GM18505 (cell line): ENCODE measurements around the gene ASMTL.
A peak's percentile ranks its signal among the peaks of the same experiment; 100 is the strongest.
"Not testable (repeated sequence)": the region's sequence is repeated elsewhere in the genome, so short reads cannot be mapped to it uniquely, and the experiment has no call there.

Experiments used
- ATAC-seq: cut with Tn5 transposase; IDR thresholded peaks from one replicate; pipeline ENCODE4 v1.9.1; 2021; ENCODE audit not compliant: unreplicated experiment
- POLR2A ChIP-seq: IDR thresholded peaks from 4 replicates; pipeline ENCODE4 v1.6.1; 2011; ENCODE audit warnings: borderline replicate concordance; ENCODE audit not compliant: insufficient read depth, insufficient read length; ENCODE audit errors: extremely low read depth

The ASMTL gene

DNA sequence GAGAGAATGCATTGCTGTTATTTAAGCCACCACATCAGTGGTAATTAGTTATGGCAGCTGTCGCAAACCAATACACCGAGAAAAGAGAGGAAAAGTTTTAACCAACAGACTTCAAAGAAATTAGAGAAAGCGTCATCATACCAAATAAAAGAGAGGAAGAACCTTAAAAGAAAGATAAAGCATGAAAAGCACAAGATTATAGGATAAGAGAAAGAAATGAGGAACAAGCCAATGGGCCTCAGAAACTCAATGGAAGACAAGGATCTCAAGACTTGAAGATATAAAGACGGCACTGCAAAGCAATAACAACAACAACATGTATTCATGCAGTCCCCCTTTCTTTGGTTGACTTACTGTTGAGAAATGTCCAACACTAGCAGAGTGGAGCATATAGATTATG, 22.8 kb upstream of the ASMTL start:
- TF ChIP-seq POLR2A = no peak
- ATAC-seq = no peak

DNA sequence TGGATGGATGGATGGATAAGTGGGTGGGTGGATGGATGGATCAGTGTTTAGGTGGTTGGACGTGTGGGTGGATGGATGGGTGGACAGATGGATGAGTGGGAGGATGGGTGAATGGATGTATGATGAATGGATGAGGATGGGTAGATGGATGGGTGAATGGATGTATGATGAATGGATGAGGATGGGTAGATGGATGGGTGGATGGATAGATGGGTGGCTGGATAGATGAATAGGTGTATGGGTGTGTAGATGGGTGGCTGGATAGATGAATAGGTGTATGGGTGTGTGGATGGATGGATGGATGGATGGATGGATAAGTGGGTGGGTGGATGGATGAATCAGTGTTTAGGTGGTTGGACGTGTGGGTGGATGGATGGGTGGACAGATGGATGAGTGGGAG, 21.9 kb upstream of the ASMTL start:
- not testable (repeated sequence) for ATAC-seq

DNA sequence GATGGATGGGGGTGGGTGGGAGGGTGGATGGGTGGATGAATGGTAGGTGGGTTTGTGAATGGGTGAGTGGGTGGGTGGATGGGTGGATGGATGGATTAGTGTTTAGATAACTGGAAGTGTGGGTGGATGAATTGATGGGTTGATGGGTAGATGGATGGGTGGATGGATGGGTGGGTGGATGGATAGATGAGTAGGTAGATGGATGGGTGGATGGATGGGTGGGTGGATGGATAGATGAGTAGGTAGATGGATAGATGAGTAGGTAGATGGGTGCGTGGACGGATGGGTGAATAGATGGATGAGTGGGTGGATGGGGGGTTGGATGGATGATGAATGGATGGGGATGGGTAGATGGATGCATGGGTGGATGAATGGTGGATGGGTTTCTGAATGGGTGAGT, 20.3 kb upstream of the ASMTL start:
- TF ChIP-seq POLR2A = no peak

DNA sequence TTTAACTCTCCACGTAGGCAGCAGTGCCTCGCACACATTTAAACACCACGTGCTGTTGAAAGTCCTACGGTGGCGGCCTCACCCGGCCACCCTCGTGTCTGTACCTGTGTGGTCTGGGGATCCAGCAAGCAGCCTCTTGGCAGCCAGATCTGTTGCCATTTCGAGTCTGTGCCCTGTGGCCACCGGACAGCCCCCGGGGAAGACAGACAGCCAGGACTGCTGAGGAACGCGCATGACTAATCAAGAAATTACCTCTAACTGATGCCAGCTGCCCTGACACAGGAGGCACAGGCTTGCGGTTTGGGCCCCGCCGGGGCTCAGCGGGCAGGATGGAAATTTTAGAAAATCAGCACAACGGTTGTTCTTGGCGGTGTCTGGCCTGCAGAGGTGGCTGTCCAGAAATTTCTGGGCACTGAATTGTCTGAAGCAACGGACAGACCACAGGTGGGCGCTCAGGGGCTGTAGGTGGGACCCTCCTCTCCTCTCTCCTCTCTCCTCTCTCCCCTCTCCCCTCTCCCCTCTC, 15.6 kb upstream of the ASMTL start:
- peak; percentile 55 for ATAC-seq
- no peak for TF ChIP-seq POLR2A

More for the DNA sequence above, 20.3 kb upstream of the ASMTL start:
- ATAC-seq = no peak

DNA sequence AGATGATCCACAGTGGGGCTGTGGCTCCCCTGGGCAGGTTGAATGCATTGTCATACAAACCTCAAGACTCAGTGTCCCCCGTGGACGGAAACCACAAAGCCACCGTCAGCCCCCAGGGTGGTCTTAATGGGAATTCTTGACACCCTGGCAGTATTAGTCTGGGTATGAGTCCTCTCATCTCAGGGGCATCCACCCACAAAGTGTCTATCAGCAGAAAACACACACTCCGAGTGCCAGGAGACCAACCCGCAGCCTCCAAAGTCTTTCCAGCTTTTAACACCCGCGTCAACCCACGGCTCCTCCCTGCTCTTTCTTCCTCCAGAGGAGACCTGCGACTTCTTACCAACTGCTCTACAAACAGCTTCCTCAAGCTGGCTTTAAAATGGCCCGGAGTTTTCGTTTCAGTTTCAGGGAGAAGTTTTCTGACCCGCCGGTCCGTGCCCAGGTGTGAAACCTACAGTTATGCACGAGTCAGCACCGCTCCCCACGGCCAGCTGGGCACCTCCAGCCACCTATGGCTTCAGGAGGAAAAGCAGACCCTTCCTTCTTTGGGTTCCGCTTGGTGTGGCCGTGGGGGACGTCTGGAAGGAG, 14.4 kb upstream of the ASMTL start:
- peak; percentile 46 for ATAC-seq
- no peak for TF ChIP-seq POLR2A

DNA sequence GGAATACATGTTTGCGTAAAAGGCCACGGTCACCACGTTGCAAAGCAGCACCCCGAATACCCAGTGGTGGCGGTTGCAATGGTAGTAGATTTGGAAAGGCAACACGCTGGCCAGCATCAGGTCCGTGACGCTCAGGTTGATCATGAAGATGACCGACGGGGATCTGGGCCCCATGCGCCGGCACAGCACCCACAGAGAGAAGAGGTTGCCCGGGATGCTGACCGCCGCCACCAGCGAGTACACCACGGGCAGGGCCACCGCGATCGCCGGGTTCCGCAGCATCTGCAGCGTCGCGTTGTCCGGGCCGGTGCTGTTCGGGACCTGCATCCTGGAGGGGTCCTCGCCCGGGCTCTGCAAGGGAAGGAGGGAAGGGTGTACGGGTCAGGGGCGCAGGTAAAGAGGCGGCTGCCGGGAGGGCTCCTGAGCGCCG, 13.5 kb upstream of the ASMTL start:
- no peak for TF ChIP-seq POLR2A
- ATAC-seq = no peak

DNA sequence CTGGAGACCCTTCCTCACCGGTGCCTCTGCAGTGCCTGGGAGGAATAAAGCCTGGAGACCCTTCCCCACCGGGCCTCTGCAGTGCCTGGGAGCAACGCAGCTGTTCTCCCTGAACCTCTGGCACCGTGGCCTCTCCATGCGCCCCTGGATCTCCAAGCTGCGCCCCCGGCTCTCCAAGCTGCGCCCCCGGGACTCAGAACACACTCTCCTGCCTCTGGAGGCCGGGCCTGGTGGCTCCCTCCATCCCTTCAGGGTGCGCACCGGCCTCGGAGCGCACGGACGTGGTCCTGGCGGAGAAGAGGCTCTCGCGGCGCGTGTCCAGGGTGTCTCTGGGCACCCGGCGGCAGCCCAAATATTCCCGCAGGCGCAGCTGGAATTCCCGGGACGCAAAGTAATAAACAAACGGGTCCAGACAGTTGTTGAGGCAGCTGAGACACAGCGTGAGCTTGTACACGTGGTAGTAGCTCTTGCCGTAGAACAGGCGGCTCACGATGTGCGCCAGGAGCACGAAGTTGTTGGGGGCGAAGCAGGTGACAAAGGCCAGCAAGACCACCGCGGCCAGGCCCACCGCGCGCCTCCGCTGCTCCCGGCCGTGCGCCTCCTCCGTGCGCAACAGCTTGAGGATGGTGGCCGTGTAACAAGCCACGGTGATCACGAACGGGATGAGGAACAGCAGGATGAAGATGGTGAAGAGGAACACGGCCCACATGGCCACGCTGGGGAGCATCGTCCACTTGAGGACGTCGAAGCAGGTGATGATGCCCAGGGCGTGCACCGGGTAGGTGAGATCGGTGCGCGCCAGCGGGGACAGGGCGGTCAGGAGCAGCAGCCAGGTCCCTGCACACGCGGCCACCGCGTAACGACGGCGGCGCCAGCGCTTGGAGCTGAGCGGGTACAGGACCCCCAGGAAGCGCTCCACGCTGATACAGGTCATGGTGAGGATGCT, 12.8 kb upstream of the ASMTL start:
- no peak for TF ChIP-seq POLR2A
- no peak for ATAC-seq

DNA sequence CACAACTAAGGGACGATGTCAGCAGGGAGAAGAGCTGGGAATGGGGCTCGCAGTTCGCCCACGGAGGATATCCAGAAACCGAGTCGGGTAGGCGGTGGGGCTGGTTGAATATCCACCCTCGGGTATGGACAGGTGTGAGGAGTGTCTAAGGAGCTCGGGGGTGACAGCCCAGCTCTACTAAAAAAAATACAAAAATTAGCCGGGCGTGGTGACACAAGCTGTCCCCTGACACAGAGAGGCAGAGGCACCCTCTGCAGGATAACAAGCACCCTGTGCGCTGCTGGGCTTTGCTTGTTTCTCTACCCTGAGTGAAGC, 12.2 kb upstream of the ASMTL start:
- no peak for TF ChIP-seq POLR2A
- ATAC-seq = no peak

DNA sequence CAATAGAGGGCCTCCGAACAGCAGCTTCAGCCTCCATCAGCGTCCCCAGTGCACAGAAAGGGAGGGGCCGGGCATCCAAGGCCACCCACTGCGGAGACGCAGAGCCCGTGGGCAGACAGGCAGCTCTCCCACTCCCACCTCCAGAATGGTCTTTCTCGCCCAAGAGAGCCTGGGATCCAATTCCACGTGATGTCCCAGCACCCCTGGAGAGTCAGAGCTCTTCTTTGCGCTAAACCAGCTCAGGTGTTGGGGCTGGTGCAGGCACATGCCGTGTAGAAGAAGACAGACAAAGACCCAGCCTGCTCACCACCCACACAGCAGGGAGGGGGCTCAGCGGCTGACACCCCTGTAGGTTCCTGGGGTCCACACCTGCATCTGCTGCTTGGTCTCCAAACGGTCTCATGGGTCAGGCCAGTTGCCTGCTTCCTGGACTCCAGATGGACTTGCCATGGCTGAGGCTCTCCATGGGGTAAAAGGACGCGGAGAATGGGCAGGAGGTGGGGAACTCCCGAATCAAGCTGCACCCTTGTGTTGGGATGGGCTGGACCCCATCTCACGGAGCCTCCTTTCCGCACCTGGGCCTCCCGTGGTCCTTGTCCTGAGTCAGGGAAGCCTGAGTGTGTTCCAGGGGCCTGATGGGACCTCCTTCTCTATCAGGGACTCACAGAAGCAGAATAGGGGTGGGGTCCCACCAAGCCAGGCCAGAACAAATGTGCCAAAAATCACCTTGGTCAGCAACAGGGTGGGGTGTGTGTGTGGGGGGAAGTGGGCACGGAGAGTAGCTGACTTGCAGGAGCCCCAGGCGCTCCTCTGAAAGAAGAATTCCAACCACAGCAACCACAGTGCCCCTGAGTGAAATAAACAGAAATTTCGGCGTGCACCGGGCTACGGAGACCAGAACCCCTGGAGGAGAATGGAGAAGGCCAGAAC, 11.6 kb upstream of the ASMTL start:
- no peak for TF ChIP-seq POLR2A
- ATAC-seq = no peak

DNA sequence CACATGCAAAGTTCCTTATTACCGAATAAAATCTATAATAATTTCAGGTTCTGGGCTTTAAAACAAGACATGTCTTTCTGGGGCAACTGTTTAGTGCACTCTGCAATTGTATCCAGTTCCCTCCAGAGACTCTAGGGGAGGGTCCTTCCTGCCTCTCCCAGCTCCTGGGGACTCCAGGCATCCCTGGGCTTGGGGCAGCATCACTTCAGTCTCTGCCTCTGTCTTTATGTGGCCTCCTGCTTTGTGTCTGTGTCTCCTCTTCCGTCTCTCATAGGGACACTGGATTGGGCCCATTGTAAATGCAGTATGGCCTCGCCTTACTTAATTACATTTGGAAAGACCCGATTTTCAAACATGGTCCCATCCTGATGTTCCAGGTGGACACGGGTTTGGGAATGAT, 10.9 kb upstream of the ASMTL start:
- TF ChIP-seq POLR2A = no peak

DNA sequence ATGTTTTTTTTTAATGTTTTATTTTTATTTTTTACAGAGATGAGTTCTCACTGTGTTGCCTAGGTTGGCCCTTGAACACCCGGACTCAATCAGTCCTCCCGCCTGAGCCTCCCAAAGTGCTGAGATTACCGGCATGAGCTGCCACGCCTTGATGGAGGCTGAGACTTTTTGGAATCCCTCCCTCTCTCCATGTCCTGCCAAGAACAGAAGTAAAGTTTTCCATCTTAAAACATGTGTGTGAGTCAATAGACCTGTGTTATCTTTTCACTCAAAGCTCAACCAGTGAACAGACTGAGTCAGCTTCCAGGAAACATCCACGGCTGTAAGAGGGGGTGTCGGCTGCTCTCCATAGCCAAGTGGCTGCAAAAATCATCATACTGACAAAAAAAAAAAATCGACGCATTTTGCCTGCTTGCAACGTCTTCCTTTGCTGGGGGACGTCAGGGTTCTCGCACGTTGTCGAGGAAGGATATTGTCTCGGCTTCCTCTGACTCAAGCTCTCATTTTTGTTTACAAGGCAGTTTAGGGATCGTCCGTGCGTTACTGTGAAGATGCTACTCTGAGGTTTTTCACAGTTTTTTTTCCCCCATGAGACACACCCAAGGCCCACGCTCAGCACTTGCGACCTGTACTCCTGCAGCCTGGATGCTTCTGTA, 10.0 kb upstream of the ASMTL start:
- no peak for ATAC-seq
- no peak for TF ChIP-seq POLR2A

More for the DNA sequence above, 10.9 kb upstream of the ASMTL start:
- ATAC-seq = no peak

DNA sequence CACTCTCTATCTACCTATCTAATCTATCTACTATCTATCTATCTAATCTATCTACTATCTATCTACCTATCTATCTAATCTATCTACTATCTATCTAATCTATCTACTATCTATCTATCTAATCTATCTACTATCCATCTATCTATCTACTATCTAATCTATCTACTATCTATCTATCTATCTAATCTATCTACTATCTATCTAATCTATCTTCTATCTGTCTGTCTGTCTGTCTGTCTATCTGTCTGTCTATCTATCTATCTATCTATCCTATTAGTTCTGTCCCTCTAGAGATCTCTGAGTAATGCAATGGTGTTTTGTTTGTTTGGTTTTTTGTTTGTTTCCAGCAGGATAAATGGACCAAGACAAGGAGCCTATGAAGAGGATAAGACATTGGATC, 9.4 kb upstream of the ASMTL start:
- no peak for ATAC-seq
- no peak for TF ChIP-seq POLR2A

DNA sequence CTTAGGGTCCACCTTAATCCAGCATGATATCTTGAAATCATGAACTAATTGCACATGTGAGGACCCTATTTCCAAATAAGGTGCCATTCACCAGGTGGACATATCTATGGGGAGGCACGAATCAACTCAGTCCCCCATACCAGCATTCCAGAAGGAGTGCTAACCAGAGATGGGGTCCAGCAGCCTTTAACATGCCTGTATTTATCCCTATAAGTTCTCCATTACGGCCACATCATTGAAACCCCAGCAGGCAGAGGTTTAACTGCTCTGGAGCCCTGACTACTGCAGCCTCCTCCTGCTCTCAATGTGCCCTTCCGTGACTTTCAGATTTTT, 3.2 kb upstream of the ASMTL start:
- ATAC-seq = no peak
- TF ChIP-seq POLR2A = no peak

DNA sequence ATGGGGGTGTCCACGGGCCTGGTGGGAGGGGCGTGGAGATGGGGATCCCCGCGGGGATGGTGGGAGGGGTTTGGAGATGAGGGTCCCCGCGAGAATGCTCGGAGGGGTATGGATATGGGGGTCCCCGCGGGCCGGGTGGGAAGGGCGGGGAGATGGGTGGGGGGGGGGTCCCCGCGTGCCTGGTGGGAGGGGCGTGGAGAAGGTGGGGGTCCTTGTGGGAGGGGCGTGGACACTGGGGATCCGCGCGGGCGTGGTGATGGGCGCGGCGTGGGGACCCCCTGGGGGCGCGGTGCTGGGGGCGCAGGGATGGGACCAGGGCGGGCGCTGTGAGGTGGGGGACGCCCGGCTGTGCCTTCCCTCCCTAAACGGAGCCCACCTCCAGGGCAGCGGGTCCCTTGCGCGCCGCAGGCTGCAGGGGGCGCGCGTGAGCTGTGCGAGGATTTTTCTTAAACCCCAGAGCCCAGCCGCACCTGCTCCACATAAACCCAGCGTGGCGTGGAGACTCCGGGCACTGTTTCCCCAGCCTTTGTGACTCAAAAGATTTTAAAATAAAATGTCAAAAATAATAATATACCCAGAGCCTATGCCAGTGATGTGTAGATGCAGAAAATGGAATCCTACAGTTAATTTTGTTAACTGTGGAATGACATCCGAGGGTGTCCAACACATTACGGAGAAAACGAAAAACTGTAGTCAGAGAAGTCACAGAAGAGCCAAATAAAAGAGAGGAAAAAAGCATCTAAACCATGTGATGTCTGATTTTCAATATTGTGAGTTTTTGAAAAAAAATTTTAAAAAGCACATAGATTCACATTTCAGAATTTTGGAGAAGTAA, 1.5 kb upstream of the ASMTL start:
- no peak for TF ChIP-seq POLR2A
- ATAC-seq = peak; percentile 38
